Astrocyte of the cerebellum (primary cell): ENCODE measurements around the gene SMIM14.
A peak's percentile ranks its signal among the peaks of the same experiment; 100 is the strongest.

Source experiments
- DNase-seq: peaks from one replicate; pipeline ENCODE4 v3.0.0-alpha.2; 2011; ENCODE audit warnings: low read depth
- H3K4me3 ChIP-seq: 2 replicates; pipeline ENCODE4 v1.5.1; 2011; ENCODE audit warnings: mild to moderate bottlenecking, low read depth, low read length, moderate library complexity
- in situ Hi-C: cut with HindIII; loops from 2 replicates; pipeline ENCODE4 v1.10.0; 2017; ENCODE audit warnings: low sequenced_read_pairs
- TF ChIP-seq, protein P1 (sequence below): IDR thresholded peaks from 2 replicates; pipeline ENCODE4 v1.5.1; 2012; ENCODE audit warnings: low read length, low read depth, moderate library complexity, mild to moderate bottlenecking; ENCODE audit errors: missing control alignments

The SMIM14 gene

DNA sequence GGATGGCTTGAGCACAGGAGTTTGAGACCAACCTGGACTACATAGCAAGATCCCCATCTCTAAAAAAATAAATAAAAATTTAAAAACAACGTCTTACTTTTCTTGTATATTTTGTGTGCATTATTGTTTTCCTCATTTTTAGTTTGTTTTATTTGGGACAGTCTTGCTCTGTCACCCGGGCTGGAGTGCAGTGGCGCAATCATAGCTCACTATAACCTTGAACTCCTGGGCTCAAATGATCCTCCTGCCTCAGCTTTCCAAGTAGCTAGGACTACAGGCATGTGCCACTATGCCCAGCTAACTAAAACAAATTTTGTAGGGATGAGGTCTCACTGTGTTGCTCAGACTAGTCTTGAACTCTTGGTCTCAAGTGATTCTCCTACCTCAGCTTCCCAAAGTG, 9.5 kb upstream of the SMIM14 start:
- TF ChIP-seq, protein P1, sequence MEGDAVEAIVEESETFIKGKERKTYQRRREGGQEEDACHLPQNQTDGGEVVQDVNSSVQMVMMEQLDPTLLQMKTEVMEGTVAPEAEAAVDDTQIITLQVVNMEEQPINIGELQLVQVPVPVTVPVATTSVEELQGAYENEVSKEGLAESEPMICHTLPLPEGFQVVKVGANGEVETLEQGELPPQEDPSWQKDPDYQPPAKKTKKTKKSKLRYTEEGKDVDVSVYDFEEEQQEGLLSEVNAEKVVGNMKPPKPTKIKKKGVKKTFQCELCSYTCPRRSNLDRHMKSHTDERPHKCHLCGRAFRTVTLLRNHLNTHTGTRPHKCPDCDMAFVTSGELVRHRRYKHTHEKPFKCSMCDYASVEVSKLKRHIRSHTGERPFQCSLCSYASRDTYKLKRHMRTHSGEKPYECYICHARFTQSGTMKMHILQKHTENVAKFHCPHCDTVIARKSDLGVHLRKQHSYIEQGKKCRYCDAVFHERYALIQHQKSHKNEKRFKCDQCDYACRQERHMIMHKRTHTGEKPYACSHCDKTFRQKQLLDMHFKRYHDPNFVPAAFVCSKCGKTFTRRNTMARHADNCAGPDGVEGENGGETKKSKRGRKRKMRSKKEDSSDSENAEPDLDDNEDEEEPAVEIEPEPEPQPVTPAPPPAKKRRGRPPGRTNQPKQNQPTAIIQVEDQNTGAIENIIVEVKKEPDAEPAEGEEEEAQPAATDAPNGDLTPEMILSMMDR, result no peak
- in situ Hi-C loops, result no loop called here
- no peak overlapping the region for H3K4me3 ChIP-seq
- DNase-seq, result no peak

DNA sequence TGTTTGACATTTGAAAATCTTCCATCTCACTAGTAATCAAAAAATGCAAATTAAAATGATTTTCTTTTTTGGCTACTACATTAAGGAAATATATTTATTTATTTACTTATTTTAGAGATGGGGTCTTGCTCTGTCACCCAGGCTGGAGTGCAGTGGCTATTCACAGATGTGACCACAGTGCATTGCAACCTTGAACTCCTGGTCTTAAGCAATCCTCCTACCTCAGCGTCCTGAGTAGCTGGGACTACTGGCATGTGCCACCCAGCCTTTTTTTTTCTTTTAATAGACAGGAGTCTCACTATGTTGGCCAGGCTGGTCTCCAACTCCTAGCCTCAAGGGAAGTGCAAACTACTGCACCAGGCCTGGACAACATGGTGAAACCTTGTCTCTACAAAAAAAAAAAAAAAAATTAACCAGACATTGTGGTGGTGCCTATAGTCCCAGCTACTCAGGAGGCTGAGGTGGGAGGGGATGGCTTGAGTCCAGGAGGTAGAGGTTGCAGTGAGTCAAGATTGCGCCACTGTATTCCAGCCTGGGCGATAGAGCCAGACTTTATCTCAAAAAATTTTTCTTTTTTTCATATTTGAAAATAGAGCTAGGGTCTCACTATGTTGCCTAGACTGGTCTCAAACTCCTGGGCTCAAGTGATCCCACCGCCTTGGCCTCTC, 4.4 kb upstream of the SMIM14 start:
- in situ Hi-C loops, result no loop called here
- DNase-seq, result no peak
- TF ChIP-seq, protein P1, result no peak
- H3K4me3 ChIP-seq, result no peak overlapping the region

DNA sequence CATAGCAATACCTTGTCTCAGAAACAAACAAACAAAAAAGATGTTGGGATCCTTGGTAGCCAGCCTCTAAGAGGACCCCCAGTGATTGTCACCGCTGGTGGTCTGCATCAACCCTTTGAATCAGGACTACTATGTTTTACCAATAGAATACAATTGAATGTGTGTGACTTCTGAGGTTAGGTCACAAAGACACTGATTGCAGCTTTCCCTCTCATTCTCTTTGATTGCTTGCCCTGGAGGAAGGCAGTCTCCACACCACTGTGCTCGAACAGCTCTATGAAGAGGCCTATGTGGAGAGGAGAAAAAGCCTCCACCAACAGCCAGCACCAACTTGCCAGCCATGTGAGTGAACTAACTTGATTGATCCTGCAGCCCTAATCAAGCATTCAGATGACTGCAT, 2.8 kb upstream of the SMIM14 start:
- H3K4me3 ChIP-seq, result no peak overlapping the region
- TF ChIP-seq, protein P1, result no peak
- DNase-seq, result no peak
- in situ Hi-C loops, result no loop called here

DNA sequence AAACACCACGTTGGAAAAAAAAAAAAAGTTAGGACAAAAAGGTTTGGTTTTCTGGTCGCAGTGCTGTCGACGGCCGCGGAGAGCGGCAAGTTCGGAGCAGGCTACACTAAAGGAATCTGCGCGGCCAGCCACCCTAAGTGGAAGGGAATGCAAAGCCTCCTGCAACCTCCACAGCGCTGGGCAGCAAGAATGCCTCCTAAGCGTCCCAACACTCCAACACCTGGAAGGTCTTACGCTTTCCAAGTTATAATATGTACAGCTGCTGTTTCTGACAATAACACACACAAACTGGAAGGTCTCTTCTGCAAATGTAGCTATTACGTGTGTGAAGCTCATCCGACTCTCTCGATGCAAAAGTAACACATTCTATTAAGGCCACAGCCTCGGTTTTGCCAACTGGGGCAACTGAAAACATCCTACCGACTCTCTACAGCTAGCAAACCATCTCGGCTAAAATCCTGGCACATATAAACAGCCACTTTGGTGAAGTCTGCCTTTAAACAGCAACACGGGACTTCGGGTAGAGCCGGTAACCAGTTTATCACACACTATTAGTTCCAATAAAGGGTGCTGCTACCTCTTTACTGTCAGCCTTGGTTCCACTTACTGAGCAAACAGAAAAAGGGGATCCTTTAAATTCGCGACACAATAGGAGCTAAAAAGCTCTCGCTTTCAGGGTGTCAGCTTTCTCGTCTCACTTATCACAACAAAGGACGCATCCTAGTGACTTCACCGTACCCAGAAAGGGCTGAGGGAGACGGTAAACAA, 895 bp downstream of the SMIM14 start:
- H3K4me3 ChIP-seq, result peak overlapping the region; percentile 94

DNA sequence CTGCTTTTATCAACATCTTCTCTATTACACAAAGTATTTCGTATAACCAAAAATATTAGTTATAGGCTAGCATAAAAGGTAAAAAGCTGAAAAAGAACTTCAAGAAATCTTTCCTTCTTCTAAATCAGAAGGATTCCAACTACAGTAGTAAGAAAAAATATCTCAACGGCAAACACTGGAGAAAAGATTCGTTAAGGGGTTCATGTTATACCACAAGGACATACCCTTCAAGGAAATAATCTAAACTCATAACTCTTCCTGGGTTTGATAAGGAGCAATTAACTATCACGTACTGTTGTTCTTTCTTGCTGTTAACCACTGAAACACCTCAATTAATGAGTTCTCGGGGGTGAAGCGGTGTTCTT, 1.5 kb downstream of the SMIM14 start:
- TF ChIP-seq, protein P1, result no peak
- in situ Hi-C loops, result no loop called here
- DNase-seq, result no peak
- peak overlapping the region; percentile 94 for H3K4me3 ChIP-seq

More for the DNA sequence above, 895 bp downstream of the SMIM14 start:
- in situ Hi-C loops, result no loop called here
- TF ChIP-seq, protein P1, result no peak
- peak; percentile 38 for DNase-seq

DNA sequence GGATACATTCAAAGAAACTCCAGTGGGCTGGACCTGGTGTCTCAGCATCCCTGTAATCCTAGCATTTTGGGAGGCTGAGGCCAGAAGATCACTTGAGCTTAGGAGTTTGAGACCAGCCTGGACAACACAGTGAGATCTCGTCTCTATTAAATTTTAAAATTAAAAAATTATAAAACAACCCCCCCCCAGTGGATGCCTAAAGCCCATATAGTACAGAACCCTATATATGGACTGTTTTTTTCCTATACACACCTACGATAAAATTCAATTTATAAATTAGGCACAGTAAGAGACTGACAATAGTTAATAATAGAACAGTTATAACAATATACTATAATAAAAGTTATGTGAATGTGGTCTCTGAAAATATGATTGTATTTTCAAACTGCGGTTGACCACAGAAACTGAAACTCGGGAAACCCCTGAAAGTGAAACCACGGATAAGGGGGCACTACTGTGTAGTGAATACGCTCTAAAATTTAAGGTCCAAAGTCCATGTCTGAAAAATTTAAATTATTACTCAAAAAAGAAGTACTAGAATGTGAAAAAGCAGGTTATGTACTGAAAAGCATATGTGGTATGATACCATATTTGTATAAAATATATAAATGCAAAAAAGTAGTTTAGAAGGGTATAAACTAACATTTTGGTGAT, 2.0 kb downstream of the SMIM14 start:
- peak overlapping the region; percentile 94 for H3K4me3 ChIP-seq
- in situ Hi-C loops, result no loop called here
- TF ChIP-seq, protein P1, result no peak
- DNase-seq, result no peak
